ENCODE data around the gene FBXO22.
"Not testable (repeated sequence)": the region's sequence is repeated elsewhere in the genome, so short reads cannot be mapped to it uniquely, and the experiment has no call there.

Gene FBXO22

DNA sequence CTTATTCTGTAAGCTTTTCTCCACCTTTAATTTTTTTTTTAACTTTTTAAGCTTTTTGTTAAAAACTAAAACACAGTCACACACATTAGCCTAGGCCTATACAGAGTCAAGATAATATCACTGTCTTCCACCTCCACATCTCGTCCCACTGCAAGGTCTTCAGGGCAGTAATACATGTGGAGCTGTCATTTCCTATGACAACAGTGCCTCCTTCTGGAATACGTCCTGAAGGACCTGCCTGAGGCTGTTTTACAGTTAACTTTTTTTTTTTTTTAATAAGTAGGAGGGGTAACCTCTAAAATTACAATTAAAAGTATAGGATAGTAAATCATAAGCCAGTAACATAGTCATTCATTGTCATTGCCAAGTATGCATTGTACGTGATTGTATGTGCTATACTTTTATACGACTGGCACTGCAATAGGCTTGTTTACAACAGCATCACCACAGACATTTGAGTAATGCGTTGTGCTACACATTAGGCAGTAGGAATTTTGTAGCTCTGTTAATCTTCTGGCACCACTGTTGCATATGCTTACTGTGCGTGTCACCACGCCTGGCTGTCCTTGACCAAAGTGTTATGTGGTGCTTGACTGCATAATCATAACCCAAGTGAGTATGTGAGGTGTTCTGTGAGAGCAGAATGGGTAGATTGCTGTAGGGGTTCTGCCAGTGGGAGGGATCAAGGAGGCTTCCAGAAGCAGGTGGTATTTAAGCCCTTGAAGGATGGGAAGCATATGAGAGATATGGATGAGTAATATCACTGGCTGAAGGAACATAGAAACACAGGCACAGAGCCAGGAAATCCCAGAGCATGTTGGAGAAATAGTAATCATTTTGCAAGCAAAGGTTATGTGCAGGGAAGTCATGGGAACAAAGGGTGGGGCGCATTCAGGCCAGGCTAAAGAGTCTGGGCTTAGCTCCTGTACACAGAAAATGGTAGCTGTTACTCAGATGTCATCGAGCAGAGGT is 18.3 kb downstream of the FBXO22 start:
- DNase-seq: peak; percentile 11

DNA sequence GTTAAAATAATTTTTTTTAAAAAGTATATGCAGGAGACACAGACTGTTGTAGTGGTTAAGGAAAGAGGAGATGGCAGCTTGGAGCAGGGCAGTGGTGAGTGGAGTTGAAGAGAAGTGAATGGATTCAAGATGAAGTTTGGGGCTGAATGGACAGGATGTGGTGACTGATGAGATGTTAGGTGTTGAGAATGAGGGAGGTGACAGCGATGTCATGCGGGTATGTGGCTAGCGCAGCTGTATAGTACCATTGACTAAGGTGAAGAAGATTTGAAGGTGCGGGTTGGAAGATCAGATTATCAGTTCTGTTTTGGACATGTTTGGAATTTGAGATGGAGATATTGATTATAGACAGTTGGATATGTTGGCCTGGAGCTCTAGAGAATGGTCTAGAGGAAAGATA is 20.1 kb downstream of the FBXO22 start:
- no peak for DNase-seq

DNA sequence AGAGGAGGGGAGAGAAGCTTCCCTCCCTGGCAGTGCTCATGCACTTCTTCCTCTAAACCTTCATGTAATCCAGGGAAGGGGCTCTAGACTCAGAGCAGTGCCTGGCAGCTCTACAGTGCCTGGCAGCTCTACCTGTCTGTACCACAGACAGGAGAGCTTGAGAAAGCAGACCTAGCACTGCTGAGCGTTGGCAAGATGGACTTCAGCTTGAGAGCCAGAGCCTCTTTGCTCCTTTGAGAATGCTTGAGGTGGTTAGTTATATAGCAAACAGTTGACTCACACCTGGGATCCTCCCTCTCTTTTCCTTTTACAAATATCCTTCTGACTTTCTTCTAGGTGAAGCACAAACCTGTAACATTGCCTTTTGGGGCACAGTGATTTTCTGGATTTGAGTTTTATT is 20.9 kb downstream of the FBXO22 start:
- DNase-seq: no peak

DNA sequence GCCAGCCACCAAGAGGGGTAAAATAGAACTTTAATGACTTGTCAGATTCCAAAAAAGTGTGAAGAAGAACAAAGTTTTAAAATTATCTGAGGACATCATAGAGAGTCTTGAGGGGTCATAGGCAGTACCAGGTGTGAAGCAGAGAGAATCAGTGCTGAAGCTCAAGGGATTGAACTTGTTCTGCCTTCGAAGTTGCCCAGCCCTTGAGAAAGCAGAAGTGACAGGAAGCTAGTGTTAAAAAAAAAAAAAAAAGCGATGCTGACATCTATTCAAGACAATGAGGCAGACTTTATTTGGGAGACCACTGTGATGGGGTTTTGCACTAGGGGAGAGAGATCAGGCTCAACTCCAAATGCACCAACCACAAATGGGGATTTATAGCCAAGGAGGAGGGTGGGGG is 21.8 kb downstream of the FBXO22 start:
- DNase-seq: no peak

DNA sequence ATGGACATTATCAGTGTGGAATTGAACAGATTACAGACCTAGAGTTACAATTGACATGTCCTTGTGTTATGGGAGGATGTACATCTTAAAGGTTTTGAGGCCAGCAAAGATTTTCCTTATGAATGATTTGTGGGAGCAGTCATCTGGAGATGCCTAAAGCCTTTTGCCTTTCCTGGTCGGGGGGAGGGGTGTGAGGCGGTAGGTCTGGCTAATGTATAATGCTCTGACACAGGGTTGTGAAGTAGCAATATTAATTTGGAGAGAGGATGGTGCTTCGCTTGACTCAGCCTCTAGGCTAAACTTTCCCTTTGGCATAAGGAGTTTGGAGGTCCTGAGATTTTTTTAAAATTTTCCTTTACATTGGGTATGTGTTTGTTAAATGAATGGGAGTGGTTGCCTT is 23.3 kb downstream of the FBXO22 start:
- DNase-seq: no peak

DNA sequence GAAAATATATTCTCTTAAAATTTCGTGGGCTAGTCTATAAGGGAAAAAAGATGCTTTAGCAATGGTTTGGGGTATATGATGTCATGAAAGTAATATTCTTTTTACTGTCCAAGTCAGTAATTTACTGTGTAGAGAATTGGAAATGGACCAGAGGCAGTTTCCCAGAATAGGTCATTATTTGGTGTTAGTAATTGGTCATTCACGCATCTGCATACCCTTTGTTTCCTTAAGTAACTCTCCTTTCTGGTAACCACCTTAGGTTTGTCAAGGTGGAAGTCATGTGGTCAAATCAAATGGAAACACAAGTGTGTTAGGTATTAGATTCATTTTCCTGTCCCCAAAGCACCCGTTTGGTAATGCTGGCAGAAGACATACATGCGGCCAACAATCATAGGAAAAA is 23.9 kb downstream of the FBXO22 start:
- DNase-seq: no peak

DNA sequence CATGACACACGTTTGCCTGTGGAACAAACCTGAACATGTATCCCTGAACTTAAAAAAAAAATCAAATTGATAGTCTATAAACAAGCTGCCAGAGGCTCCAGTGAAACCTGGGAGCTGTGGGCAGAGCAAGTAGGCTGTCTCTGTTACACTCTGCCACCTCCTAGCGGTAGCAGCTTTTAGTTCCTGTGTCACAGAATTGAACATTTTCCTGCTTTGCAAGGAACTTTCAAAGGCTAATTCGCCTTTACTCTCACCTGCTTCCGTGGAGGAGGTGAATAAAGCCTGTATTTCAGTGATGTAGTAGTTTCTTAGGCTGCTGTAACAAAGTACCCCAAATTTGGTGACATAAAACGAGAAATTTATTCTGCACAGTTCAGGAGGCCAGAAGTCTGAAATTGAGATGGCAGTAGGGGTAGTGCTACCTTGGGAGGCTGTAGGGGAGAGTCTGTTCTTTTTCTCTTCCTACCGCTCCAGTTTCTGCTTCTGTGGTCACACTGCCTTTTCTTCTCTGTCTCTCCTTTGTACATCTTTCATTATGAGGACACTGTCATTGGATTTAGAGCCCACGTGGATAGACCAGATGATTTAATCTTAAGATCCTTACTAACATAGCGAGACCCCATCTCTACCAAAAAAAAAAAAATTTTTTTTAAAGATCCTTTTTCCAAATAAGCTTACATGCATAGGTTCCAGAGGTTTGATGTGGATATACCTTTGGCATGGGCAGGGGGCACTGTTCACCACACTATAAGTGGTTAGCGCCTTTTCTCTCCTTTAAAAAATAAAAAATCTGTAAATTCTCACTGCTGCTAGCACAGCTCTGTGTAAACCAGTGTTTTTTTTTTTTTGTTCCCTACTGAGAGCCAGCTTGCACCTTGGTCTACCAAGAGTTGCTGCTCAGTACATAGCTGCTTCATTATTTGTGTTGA is 25.3 kb downstream of the FBXO22 start:
- DNase-seq: no peak

DNA sequence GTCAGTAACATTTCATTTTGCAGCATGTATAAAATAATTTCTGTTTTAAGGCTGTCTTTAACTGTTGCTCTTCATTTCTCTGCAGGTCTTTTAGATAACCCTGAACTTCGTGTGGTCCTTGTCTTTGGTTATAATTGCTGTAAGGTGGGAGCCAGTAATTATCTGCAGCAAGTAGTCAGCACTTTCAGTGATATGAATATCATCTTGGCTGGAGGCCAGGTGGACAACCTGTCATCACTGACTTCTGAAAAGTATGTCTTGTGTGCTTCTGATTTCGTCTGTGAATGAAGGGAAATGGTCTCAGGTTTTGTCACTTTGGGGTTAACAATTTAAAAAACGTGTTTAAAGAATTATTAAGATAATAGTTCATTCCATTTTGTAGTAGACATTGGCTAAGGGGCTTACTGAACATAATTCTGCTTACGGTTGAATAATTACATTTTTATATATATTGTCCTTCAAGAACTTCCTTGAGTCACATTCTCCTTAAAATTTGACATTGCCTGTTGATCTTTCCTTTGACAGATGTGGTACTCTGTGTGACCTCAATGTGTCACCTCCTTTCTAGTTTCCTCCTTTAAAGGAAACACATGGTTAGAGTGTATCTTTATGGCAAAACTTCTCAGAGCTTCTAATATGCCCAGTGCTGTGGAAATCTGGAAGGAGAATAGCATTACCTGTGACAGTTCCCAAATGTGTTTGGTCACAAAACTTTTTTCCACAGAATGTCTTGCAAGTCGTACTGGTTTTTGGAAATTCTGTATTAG is 26.3 kb downstream of the FBXO22 start:
- DNase-seq: no peak

DNA sequence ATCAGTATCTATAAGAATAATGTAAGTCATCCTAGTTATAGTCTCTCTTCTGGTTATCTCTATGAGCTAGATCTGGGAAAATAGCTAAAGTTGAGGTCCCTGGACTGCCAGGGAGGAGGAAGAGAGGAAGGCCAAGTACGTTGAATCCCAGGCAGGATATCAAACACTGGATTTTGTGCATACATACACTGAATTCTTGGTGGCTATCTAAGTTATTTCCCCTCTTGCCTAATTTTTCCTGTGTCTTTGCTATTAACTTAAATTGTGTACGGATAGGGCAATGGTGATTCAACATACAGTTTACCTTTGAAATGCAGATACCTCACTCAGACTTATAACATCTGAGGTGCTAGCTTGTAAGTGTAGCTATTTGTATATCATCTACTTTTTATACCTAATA is 27.2 kb downstream of the FBXO22 start:
- DNase-seq: no peak

DNA sequence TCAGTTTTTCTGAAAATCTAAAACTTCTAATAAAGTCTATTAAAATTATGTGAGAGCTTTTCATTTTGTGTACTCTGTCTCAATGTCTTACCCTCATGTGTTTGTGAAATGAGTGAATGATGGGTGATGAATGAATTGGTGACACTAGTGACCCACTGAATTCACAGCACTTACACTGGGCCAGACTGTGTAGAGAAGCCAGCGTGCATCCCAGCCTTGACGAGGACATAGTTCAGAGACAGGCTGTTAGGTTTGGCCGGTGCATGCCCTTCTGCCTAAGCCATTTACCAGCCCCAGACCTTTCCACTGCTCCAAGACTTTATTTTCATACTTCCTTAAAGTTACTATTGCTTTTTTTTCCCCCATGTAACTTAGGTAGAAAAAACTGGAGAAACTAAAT is 38.8 kb downstream of the FBXO22 start:
- DNase-seq: no peak

DNA sequence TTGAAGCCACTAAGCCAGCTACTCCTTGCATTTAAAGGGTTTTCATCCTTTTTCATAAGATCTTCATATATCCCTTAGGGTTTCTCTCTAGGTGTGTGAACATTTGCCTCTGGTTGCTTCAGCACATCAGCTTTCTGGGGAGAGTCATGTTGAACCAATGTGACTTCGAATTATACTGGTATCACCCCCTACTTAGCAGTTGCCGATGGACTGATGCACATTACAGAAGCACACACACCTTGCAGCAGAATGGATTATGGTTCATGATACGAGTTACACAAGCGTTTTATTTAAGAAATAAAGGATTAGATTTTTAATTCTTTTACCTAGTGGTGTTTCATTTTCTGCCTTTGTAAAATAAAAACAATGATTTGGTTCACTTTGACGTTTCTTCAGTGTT is 39.6 kb downstream of the FBXO22 start:
- no peak for DNase-seq

DNA sequence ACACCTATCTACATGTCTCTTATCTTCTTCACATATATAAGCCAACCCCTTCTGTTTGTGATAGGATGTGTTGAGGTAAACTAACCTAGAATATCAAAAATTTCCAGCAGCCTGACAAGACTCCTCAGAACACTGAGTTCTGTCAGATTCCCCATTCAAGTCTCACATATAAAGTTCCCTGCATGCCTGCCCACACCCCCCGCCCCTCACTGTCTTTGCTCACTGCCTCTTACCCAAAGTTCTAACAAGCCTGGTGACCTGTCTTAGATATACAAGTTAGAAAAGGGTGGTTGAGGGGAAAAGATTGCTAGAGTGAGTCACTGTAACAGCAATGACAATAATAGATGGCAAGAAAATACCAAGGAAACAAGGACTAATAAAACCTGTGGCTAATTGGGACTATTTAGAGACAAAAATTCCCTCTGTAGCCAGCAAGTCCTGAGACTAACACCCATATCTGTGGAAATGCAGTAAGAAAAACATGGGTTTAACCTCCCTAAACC is 40.1 kb downstream of the FBXO22 start:
- DNase-seq: no peak

DNA sequence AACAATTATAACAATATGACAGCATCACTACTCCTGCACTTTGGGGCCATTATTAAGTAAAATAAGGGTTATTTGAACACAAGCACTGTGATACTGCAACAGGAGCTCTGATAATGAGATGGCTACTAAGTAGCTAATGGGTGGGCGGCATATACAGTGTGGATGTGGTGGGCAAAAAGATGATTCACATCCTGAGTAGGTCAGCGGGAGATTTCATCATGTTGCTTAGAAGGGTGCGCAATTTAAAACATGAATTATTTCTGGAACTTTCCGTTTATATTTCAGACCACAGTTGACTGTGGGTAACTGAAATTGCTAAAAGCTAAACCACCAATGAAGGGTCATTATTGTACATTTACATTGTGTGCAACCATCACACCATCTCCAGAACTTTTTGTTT is 42.3 kb downstream of the FBXO22 start:
- DNase-seq: no peak

DNA sequence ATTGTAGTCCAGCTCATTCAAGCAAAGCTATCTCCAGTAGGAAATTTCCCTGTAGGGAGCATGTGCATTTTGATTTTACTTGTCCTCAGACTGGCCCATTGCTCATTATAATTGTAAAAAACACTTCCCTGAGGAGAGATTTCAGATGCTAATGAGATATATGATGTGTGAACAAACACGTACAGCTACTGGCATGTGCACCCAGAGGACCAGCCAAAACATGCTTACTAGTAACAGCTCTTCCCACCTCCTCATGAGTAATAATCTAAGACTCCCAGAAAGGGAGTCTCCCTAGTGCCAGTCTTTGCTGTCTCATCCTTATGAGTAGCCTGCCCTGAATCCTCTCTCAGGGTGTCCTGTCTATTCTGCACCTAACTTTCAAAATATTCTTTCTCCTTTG is 43.4 kb downstream of the FBXO22 start:
- DNase-seq: no peak

DNA sequence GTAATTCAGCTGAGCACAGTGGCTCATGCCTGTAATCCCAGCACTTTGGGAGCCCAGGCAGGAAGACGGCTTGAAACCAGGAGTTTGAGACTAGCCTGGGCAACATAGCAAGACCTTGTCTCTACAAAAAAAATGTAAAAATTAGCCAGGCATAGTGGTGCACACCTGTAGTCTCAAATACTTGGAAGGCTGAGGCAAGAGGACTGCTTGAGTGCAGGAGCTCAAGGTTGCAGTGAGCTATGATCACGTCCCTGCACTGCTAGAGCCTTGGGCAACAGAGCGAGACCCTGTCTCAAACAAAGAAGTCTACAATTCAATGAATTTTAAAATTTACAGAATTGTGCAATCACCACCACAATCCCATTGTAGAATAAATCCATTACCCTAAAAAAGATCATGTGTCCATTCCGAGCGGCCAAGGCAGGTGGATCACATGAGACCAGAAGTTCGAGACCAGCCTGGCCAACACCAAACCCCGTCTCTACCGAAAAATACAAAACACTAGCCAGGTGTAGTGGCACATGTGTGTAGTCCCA is 45.2 kb downstream of the FBXO22 start:
- no peak for DNase-seq

DNA sequence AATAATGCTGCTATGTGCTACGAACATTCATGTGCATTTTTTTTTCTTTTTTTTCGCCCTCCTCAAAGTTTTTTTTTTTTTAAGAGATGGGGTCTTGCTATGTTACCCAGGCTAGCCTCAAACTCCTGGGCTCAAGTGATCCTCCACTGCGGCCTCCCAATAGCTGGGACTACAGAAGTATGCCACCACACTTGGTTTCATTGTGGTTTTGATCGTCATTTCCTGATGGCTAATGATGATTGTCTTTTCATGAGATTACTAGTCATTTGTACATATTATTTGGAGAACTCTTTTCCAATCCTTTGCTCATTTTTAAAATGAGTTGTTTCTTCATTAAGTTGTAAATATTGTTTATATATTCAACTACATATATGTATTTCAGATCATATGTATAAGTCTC is 48.8 kb downstream of the FBXO22 start:
- no peak for DNase-seq

DNA sequence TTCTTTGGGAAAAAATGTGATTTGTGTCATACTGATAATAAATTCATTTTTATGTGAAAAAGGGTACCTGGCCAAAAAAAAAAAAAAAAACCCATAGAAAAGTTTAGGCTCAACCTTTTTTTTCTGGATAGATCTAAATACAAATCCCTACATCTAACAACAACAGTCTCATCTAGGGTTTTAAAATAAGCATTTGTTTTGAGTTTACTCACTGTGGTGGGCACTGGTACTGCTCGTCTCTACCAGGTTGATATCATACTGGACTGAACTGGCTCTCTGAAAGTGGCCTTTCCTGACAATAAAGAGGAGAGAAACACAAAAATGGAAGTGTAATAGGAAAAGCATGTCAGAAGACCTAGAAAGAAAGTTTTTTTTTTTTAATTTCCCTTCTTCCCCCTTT is 52.0 kb downstream of the FBXO22 start:
- no peak for DNase-seq

DNA sequence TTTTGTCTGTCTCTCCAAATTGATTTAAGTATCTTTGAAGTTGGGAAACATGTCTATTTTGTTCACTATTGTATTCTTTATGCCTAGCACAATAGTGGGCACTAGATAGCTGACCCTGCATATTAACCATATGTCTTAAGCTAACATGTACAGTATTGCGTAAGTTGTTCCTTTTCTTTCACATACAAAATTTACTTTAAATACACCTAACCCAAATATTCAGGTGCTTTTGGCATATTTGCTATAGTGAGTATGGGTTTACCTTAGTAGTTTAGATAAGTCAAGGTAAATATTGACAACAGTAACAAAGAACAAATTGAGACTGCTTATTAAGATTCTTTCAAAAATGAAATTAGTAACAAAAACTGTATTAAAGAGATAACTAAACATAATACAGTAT is 57.7 kb downstream of the FBXO22 start:
- no peak for DNase-seq

DNA sequence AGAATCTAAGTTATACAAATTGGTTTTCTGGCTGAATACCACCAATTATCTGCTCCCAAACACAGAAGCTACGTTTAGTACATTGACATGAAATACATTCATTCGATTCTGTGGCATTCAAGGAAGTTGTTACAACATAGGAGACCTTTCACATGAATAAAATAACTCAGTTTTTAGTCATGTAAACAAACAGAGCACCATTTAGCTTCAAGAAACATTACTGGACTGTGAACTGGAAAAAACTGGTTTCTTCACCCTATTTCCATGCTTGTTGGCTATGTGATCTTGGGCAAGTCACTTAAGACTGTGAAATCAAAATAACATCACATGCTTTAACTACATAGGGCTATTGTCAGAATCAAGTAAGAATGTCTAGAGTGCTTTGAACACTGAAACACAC is 62.4 kb downstream of the FBXO22 start:
- no peak for DNase-seq

DNA sequence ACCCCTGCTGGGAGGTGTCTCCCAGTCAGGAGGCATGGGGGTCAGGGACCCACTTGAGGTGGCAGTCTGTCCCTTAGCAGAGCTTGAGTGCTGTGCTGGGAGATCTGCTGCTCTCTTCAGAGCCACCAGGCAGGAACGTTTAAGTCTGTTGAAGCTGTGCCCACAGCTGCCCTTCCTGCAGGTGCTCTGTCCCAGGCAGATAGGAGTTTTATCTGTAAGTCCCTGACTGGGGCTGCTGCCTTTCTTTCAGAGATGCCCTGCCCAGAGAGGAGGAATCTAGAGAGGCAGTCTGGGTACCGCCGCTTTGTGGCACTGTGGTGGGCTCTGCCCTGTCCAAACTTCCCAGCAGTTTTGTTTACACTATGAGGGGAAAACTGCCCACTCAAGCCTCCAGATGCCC is 73.1 kb downstream of the FBXO22 start:
- not testable (repeated sequence) for DNase-seq

DNA sequence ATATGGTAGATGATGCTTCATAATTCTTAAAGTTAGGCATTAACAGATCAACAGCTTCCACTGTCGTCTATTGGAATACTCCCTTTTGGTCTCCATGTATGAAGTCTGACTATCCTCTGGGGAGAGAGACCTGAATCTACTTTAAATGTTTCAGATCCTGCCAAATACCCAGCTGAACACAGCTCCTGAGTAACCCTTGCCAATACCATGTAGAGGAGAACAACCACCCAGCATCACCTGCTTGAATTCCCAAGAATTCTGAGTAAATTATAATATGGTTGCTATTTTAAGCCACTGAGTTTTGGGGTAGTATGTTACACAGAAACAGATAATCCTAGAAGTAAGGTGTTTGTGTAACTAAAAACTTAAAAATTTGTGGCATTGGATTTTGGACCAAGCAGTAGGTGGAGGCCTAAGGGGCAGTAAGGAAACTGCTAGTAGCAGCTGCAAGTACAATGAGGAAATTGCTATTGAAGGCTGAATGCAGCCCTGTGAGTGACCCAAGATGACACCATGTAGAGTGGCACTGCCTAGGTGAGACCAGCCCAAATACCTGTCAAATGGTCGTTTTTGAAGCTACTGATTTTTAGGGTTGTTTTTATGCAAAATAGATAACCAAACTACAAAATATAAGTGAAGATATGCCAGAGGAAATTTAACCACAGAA is 77.6 kb downstream of the FBXO22 start:
- no peak for DNase-seq

DNA sequence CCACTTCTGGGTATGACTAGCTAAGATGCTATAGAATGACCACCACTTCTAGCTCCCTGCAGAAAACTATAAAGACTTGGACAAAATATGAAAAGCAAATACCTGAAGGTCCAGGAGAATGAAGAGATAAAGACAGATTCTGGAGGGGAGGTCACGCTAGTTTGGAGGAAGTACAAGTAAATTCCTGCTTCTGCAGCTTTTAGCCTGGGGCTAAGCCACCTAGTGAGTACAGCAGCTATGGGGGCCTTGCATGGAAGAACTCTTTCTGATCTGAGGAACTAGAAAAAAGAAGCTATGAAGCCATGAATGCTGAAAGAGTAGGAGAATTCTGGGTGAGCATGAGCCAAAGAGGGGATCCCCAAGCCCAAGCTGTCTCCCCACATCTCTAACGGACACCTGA is 78.8 kb downstream of the FBXO22 start:
- DNase-seq: no peak

Data from CD4-positive, alpha-beta T cell treated with Interferon gamma for 1 hour (primary cell).